ENCODE data around the gene EFCAB12.
"Not testable (repeated sequence)": the region's sequence is repeated elsewhere in the genome, so short reads cannot be mapped to it uniquely, and the experiment has no call there.

DNA sequence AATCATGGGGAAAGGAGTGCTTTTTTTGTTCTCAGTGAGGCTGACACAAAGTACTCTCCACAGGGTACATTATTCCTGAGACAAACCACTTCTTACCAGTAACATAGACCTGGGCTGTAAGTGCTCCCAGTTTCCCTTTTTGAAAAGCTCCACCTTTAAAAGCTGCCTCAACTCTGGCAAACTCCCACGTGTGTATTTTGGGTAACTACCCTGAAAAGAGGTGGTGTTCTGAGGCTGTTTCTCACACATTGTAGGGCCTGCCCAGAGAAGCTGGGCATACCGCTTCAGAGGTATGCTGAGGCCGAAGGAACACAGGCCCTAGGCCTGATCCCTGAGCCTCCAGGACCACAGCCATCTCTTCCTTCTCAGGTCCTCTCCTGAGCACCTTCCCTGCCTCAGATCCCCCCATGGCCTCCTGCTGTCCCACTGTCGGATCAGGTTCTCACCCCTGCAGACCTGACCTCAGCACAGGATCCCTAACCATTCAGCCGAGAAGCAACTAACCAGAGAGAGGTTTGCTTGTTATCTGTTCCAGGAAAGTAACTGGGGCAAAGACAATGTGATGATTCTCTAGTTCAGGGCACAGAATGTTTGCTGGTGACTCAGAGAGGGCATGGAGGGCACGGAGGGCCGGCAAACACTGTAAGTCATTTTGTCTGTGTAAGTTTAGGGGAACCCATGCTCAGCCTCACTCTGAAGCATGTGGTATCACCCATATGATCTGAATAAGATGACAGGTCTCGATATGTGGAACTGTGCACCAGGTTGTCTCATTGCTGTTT, 36.1 kb downstream of the EFCAB12 start:
- not testable (repeated sequence) for TF ChIP-seq CTCF, POLR2A (IDR thresholded peaks at IDR 0.05)
